Prostate gland (tissue), 2 donors: ENCODE results near the gene IQSEC3. TPM values are rescaled to one million over a fixed set of nuclear protein-coding genes. Genes with fewer than 3 reads are reported as not detected.
"Not testable (repeated sequence)": the region's sequence is repeated elsewhere in the genome, so short reads cannot be mapped to it uniquely, and the experiment has no call there.

Experiments used
- DNase-seq: peaks from one replicate; pipeline ENCODE4 v3.0.0-alpha.2; 2019; ENCODE audit warnings: low spot score
- H3K27ac ChIP-seq, 2 donors: fragments of 200-600 bp; sonication (generic); 2 replicates each; pipeline ENCODE4 v1.5.1; 2017 to 2019
- H3K27me3 ChIP-seq: fragments of 200-600 bp; sonication (generic); replicated peaks from 2 replicates; pipeline ENCODE4 v1.5.1; 2019; ENCODE audit not compliant: insufficient read depth
- H3K36me3 ChIP-seq, 2 donors: fragments of 200-600 bp; sonication (generic); 1 replicate in 1 of 2; 2 replicates in 1 of 2; pipeline versions ENCODE4 v1.5.1 to v1.8.1; 2017 to 2019
- H3K4me1 ChIP-seq: fragments of 200-600 bp; sonication (generic); replicated peaks from 2 replicates; pipeline ENCODE4 v1.5.1; 2019
- H3K4me3 ChIP-seq, 2 donors: fragments of 200-600 bp; sonication (generic); 2 replicates each; pipeline ENCODE4 v1.5.1; 2017 to 2019
- H3K9me3 ChIP-seq: fragments of 200-600 bp; sonication (generic); 2 replicates; pipeline ENCODE4 v1.5.1; 2017
- POLR2A ChIP-seq: fragments of 450-650 bp; IDR thresholded peaks from one replicate; pipeline ENCODE4 v1.6.1; 2016; ENCODE audit warnings: antibody characterized with exemption, mild to moderate bottlenecking
- POLR2AphosphoS5 ChIP-seq: sonication (generic); formaldehyde crosslinking; IDR thresholded peaks from one replicate; pipeline ENCODE4 v1.6.1; 2017; ENCODE audit warnings: antibody characterized with exemption
- WGBS: methylation state at CpG from one replicate; pipeline ENCODE4 v1.1.5; 2018; 5-methylcytosine and 5-hydroxymethylcytosine counted together
- intact Hi-C: fragments of 100-400 bp; cut with DNase I; formaldehyde crosslinking; loops from one replicate; pipeline ENCODE4 v1.14.2; 2022
- total RNA-seq, 2 donors: library from RNA; depleted of rRNA; stranded (reverse); fragments of >200 nt; gene quantifications; one replicate each; pipeline ENCODE4 v1.1.0, GENCODE V29; 2016
- TF ChIP-seq, protein P1 (sequence below), 4 experiments: fragments of 200-600 bp in 2 of 4; fragments of 450-650 bp in 2 of 4; sonication (generic) in 2 of 4; IDR thresholded peaks; 1 replicate in 3 of 4; 2 replicates in 1 of 4; pipeline ENCODE4 v1.5.1; 2016 to 2019; ENCODE audit warnings: antibody characterized with exemption in 4 of 4, mild to moderate bottlenecking in 2 of 4, moderate library complexity in 2 of 4

Gene IQSEC3
- total RNA-seq, 2 donors from 2014 or later: 0.14 to 2.6 TPM

- DNase-seq, H3K4me3 ChIP-seq, H3K27ac ChIP-seq, intact Hi-C loops, H3K36me3 ChIP-seq, H3K4me1 ChIP-seq, H3K27me3 ChIP-seq, H3K9me3 ChIP-seq: not testable (repeated sequence)
- WGBS: 64% methylated on average over 5 of the region's 5 CpGs
Observed at GRCh38 chr12:49149-49548, 17.4 kb upstream of the IQSEC3 start.

GRCh38 chr12:51087-51486 is 15.5 kb upstream of the IQSEC3 start:
- H3K27ac ChIP-seq, H3K4me1 ChIP-seq, H3K27me3 ChIP-seq, H3K9me3 ChIP-seq, DNase-seq, H3K4me3 ChIP-seq, H3K36me3 ChIP-seq, intact Hi-C loops: not testable (repeated sequence)
- WGBS: 75% methylated on average over 5 of the region's 5 CpGs

GRCh38 chr12:51962-52361 is 14.6 kb upstream of the IQSEC3 start:
- H3K27ac ChIP-seq, H3K4me1 ChIP-seq, H3K36me3 ChIP-seq, H3K4me3 ChIP-seq, DNase-seq, intact Hi-C loops, H3K27me3 ChIP-seq, H3K9me3 ChIP-seq: not testable (repeated sequence)
- WGBS: 73% methylated on average over 6 of the region's 6 CpGs

GRCh38 chr12:52902-53734 is 13.4 kb upstream of the IQSEC3 start:
- H3K4me3 ChIP-seq, H3K4me1 ChIP-seq, DNase-seq, H3K27ac ChIP-seq, H3K27me3 ChIP-seq, H3K36me3 ChIP-seq, intact Hi-C loops, H3K9me3 ChIP-seq: not testable (repeated sequence)
- WGBS: 60% methylated on average over 4 of the region's 4 CpGs

GRCh38 chr12:53735-54730 is 12.5 kb upstream of the IQSEC3 start:
- Histone ChIP-seq H3K4me3 (no peak overlapping the region), H3K27ac (no peak overlapping the region), H3K36me3 (no peaks in the 10 kb centered on the region), H3K27me3 (no peaks in the 10 kb centered on the region), H3K4me1 (no peaks in the 10 kb centered on the region), H3K9me3 (no peaks in the 10 kb centered on the region)
- no peak for DNase-seq
- WGBS: 45% methylated on average over 4 of the region's 4 CpGs
- no peak for TF ChIP-seq POLR2AphosphoS5
- TF ChIP-seq POLR2A: no peak
- TF ChIP-seq, protein P1, sequence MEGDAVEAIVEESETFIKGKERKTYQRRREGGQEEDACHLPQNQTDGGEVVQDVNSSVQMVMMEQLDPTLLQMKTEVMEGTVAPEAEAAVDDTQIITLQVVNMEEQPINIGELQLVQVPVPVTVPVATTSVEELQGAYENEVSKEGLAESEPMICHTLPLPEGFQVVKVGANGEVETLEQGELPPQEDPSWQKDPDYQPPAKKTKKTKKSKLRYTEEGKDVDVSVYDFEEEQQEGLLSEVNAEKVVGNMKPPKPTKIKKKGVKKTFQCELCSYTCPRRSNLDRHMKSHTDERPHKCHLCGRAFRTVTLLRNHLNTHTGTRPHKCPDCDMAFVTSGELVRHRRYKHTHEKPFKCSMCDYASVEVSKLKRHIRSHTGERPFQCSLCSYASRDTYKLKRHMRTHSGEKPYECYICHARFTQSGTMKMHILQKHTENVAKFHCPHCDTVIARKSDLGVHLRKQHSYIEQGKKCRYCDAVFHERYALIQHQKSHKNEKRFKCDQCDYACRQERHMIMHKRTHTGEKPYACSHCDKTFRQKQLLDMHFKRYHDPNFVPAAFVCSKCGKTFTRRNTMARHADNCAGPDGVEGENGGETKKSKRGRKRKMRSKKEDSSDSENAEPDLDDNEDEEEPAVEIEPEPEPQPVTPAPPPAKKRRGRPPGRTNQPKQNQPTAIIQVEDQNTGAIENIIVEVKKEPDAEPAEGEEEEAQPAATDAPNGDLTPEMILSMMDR (IDR thresholded peaks at IDR 0.05): no peak
- intact Hi-C loops: no loop called here

GRCh38 chr12:54750-55535 is 11.6 kb upstream of the IQSEC3 start:
- 65% methylated on average over 13 of the region's 13 CpGs for WGBS
- TF ChIP-seq POLR2AphosphoS5 (no peak), POLR2A (no peak)
- TF ChIP-seq, protein P1 (IDR thresholded peaks at IDR 0.05): no peak
- Histone ChIP-seq H3K27me3 (no peaks in the 10 kb centered on the region), H3K4me1 (no peaks in the 10 kb centered on the region), H3K4me3 (no peak overlapping the region), H3K9me3 (no peaks in the 10 kb centered on the region), H3K36me3 (no peaks in the 10 kb centered on the region), H3K27ac (no peak overlapping the region)
- no peak for DNase-seq
- intact Hi-C loops: no loop called here
